EL (cell line): ENCODE results near the gene TMEM35A.

Experiments
- DNase-seq: peaks from one replicate; pipeline ENCODE4 v3.0.0-alpha.2; 2016

Gene TMEM35A, protein sequence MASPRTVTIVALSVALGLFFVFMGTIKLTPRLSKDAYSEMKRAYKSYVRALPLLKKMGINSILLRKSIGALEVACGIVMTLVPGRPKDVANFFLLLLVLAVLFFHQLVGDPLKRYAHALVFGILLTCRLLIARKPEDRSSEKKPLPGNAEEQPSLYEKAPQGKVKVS

DNA sequence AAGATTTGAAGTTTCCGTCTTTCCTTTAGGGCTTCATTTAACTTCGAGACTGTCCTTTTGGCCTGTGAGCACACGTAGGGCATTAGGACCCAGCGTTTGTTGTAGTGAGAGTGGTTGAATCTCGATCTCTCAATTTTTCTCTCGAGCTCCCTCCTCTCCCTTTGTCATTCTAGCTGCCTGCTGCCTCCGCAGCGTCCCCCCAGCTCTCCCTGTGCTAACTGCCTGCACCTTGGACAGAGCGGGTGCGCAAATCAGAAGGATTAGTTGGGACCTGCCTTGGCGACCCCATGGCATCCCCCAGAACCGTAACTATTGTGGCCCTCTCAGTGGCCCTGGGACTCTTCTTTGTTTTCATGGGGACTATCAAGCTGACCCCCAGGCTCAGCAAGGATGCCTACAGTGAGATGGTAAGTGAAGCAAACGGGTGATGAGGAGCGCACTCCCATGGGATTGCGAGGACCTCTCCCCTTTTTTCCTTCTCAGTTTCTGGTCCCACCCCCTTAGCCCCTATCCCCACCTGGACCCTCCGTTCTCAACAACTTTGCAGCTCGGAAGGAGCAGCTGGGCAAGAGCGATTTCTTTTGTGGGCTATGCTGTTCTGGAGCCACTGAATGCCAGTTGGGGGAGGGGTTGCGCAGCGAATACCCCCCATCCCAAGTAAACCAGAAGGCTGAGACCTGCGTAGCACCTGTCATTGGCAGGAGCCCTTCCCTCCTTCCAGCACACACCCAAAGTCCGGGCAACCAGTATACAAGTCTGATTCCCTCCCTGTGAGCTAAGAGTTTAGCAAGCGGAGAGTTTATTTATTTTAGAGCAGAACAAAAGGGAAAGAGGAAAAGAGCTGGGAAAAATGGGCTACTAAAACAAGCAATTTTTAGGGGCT, at the start of gene TMEM35A:
TMEM35A (plus strand) TSS at position 164 of the 883 bp plus-strand sequence; CDS start at position 288, 124 bp downstream.
- peak; percentile 17 for DNase-seq

DNA sequence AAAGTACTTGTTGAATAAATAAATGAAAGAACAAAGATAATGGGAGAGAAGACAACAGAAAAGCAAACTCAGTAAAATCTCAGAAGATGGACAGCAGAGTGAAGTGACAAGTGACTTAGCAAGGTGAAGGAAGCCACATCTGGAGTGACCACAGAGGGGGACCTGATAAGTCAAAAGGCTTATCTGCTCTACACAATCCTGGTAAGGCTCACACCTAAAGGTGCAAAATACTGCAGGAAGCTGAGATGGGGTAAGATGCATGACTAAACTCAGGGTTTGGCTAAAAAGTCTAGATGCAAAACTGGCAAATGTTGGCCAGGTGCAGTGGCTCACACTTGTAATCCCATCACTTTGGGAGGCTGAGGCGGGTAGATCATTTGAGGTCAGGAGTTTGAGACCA, 49.0 kb upstream of the TMEM35A start:
- DNase-seq, result no peak

DNA sequence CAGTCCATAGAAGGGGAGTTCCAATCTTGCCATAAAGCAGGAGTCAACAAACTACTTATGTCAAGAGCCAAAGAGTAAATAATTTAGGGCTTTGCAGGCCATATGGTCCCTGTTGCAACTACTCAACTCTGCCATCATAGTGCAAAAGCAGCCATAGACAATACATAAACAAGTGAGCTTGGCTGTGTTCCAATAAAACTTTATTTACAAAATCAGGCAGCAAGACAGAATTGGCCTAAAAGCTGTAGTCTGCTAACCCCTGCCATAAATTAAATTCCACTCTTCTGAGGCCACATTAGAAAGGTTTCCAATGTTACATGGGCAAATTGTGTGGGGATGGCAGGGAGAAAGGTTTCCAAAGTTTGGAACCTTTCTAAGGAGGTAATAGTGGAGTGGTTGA, 41.4 kb upstream of the TMEM35A start:
- no peak for DNase-seq

DNA sequence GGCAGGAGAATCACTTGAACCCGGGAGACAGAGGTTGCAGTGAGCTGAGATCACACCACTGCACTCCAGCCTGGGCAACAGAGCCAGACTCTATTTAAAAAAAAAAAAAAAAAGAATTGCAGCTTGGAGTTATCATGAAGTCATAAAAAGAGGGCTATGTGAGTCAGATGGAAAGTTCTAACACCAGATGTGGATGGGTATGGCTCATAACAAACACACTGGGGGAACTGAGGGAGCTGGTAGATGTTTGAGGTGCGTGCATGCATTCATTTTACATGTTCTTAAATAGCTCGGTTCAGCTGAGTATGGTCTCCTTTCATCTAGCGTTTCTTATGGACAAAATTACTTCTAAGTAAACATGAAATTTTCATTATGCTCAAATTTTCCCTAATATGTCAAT, 38.5 kb upstream of the TMEM35A start:
- peak; percentile 2 for DNase-seq

DNA sequence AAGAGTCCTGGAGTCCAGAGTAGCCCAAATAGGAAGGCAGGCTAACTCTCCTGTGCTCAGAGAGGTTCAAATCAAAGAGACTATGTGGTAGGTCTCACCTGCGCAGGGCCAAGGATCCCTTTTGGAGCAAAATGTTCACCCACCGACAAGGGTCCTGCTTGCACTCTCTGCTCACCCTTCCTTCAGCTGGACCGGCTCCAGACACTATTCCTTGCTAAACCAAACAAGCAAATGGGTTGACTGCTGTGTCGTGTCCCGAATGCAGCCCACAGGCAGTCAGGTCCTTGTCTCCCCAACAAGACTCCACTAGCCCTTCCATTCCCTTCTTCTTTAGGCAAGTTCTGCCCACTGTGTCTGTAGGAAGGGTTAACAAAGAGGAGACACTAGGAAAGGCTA, 27.5 kb upstream of the TMEM35A start:
- DNase-seq, result no peak

DNA sequence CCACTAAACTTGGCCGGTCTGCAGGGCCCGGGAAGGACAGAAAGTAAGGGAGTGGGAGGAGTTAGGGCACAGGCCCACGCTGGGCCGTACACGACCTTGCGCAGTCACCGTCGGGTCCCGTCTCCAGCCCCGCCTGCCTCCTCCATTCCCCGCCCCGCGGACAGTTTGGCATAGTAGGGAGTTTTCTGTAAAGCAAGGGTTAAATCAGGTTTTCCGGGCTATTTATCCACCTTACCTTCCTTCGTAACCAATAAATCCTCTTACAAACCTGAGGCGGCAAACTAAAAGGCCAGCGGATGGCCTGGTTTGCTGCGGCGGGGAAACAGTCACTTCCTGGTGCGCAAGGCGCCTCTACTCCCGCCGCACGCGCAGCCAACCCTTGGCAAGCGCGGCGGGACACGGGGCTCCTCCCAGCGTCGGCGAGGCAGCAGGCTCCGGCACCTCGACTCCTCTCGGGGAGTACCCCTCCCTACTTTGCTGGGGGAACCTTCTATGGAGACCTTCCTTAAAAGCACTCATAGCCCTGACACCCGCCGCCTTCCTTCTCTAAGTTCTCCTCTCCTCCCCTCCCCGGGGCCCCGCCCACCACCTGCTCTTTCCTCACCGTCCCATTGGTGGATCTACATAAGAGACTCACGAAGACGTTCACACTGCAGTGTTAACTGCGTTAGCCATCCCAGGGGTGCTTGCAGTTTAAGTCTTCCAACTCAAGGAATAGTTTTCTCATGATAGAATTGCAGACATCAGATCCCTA, 27.0 kb upstream of the TMEM35A start, which contains the start of gene TRMT2B:
TRMT2B (minus strand) TSS at position 563 of the 754 bp plus-strand sequence. CDS start 9,822 bp downstream, outside the sequence.
- DNase-seq, result peak; percentile 80

DNA sequence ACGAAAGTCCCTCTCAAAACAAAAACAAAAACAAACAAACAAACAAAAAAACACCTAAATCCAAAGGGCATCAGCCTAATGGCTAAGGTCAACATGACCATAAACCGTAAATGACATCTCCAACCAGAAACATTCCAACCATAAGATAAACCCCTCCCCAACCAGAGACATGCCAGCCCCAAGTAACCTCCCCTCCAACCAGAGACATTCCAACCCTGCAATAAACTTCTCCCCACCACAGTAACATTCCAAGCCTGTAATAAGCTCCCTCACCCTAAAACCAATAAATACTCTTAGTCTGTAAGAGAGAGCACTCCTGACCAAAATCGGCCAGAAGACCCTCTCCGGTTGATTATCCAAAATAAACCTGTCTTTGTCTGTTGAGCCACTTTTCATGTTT, 22.1 kb upstream of the TMEM35A start:
- peak; percentile 31 for DNase-seq

DNA sequence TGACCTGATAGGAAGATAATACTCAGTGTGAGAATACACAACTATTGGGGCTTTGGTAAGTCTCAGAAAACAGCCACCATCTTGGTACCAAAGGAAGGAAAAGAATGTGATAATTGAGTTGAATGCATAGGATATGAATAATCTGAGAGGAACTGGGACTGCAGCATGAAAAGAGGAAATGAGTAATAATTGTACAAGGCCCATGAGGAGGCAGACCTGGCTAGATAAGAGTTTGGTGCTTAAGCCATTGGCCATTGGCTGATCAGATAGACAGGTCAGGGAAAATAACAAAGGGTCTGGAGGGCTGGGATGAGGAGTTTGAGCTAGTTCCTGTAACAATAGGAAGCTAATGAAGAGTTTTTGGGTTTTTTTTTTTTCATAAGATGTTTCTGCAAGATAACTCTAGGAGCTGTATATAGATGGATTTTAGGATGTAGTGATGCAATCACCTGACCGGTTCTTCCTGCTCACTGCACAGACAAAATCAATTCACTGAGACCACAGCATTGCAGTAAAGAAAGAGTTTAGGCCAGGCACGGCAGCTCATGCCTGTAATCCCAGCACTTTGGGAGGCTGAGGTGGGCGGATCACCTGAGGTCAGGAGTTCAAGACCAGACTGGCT, 21.5 kb upstream of the TMEM35A start:
- DNase-seq, result peak; percentile 70

DNA sequence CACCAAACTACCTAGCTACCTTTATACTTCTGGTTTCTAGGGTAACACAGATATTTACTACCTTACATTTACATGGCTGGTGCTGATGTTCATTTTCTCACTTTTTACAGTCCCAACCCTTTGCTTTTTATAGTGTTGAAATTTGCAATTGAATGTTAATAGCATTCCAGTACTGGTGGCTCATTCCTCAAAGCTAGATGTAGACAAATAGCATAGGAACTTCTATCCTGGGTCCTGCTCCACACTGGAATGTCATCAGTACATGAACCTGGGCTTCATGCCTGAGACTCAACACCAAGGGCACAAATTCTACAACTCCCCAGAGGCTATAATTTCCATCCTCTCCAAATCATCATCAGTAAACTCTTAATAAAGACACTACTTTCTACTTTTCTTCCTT, 16.5 kb upstream of the TMEM35A start:
- peak; percentile 13 for DNase-seq

DNA sequence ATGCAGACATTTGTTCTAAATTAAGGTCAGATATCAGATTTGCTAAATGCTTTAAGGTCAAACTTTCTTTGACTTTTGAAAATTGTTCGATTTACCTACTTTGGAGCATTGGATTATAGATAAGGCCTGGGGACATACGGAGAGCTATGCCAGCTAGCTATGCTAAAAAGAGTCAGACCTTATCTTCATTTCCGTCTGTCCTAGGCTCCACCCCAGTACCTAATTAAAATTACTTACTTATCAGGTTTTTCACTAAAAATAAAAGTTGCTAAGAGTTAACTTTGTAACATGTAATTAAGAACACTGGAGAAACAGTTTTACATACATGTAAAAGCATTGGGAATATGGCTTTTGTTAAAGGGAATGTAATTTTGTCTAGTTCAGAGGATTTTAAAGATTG, 7.1 kb upstream of the TMEM35A start:
- DNase-seq, result no peak

DNA sequence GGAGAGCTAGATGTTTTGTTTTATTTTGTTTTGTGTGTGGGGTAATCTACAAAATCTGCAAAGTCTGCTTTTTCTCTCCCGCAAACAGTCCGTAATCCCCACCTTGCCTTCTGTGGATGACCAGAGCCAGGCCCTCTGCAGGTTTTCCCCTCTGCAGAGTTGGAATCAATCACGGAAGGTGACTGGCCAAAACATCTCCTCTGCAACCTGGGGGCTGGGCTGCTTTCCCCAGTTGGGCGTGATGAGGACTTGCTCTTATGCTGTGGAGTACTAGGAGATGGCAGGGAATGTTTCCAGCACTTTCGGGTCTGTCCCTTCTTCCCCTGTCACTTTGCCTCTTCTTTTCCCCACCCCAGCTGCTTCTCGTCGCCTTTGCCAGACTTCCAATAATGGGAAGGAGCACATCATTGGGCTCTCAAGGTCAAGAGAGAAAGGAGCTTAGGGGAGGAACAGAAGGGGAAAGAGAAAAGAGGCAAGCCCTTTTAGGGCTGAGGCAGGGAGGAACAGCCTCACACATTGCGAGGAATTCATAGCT, 1.1 kb downstream of the TMEM35A start:
- no peak for DNase-seq

DNA sequence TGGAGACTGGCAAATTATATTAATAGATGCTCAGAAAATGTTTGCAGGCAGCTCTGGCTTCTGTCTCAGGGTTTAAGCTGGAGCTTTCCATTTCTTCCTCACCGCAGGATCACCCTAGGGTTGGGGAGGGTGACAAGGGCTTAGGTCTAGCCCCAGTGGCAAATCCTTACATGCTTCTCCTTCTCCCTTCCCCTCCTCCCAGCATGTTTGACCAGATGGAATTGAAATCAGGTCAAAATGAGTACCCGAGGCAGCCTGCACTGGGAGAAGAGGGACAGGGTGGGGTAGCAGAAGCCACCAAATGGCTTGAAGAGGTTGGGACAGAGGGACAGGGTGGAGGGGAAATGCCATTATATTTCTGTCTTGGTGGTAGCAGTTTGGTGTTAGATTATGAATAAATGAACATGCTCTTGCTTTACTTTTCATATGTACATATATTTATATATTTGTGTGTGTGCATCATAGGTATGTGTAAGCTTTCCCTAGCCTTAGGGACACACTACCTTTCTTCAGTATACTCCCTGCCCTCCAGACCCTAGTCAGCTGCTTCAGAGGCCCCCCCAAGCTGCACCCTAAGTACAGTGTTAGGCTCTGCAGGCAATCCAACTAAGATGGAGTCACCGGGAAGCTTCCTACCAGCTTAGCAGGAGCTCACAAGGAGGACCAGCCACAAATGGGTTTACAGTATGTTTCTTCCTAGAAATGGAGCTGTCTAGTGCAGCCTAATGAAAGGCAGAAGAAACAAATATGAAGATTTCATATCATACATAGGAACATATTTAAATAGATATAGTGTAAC, 1.8 kb downstream of the TMEM35A start:
- DNase-seq, result no peak

DNA sequence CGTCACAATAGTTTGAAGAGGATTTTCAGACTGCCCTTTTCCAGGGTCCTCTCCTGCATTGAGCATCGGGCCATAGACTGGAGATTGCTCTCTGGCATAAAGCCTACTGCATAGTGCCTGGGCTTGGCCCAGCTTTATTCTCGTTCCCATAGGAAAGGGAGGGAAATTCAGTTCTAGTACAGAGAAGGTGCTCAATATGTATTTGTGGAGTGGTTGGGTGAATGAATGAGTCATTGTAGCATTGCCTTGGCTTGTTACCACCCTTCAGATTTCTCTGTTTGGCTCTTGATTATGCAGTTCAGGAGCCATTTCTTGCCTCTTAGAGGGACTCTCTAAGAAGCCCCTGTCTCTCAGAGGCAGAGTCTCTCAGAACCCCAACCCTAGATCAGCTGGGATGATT, 2.6 kb downstream of the TMEM35A start:
- no peak for DNase-seq

DNA sequence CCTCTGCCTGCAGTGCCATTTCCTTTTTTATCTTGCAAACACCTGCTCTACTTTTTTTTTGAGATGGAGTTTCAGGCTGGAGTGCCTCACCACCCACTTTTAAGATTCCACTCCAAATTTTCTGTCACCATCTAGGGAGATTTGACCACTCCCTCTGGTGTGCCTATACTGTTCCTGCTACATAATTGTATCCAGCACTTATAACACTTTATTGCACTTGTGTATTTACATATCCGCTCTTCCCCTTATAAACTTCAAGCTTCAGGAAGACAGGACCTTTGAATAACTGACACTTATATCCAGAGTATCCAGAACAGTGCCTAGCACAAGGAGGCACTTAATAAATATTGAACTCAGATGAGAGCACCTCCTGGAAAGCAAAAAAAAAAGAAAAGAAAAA, 13.1 kb downstream of the TMEM35A start:
- DNase-seq, result no peak

DNA sequence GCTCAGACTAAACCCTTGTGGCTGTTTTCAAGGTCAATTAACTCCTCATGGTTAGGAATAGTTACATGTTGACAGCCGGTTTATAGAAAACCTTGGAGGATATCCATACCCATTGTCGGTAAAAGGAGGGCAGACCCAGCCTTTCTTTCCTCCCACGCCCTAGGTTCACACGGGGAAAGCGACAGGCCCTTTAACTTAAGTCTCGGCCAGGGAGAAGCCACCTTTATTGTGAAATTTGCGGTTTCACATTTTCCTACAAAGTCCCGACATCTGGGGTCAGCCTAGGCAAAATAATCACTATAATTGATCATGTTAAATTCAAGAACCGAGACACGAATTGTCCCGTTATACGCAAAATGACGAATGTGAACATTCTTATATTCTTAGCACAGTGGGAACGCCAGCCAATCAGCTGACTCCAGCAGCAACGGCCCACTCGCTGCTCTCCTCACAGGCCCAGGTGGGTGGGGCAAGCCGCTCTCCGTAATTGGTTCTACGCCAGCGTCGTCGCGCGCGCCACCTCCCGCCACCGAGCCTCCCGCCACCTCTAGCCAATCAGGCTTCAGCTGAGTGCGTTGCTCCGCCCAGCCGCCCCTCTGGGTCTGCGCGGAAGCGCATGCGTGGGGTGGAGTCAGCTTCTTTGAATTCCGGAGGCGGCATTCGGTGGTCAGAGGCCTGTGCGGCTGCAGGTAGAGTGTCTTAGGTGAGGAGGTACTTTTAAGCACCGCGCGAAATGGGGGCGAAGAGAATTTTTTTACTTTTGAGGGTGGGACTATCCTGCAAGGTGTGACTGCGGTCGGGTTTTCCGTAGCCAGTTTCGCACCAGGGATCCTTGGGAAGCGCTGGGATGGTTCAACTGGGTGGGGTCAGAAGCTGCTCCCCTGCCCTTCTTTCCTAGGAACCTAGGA, 19.1 kb downstream of the TMEM35A start, which contains the start of gene CENPI:
CENPI (plus strand) TSS at position 659 of the 908 bp plus-strand sequence. CDS start 2,867 bp downstream, outside the sequence.
- DNase-seq, result peak; percentile 92

DNA sequence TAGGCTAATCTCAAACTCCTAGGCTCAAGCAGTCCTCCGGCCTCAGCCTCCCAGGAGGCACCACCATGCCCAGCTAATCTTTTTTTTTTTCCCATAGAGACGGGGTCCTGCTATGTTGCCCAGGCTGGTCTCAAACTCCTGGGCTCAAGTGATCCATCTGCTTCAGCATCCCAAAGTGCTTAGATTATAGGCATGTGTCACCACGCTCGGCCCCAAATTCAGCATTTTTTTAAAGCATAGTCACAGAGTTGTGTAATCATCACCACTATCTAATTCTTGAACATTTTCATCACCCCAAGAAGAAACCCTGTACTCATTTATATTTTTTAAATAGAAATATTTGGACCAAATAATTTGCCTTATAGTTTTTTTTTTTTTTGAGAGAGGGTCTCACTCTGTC, 29.6 kb downstream of the TMEM35A start:
- peak; percentile 79 for DNase-seq

DNA sequence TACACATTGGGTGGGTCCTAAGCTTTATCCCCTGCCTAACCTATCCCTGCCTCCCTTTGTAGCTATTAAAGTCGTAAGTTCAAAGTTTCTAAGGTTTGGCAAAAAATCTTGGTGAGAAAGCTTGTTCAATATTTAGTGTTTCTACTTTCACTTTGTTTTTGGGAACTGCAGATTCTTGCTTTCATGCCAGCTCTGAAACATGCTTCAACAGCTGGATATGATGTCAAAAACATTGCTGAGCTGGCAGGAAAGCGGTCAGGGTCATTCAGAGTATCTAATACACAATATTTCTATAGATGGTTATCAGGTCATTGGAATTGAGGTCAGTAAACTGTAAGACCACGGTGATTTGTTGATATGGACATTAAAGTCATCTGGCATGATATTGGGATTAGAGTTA, 39.0 kb downstream of the TMEM35A start:
- DNase-seq, result no peak

DNA sequence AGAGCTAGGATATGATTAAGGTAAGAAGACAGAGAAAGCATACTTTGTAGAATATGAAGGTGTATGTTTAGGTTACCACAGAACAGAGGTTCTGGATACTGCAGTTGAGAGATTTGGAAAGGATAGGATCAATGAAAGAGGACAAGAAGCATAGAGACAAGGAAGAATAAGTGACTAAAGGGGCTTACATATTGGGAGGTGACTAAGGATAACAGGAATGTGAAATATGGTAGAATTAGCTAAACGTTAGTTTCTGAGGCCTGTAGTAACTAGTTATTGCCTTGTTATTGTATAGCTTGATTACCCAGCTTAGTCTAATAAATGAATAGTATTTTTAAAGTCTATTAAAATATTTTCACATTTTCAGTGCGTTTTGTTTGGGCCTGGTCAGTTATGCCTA, 57.6 kb downstream of the TMEM35A start:
- DNase-seq, result peak; percentile 14
